SK-N-SH (cell line): ENCODE results near the gene ACAD11. TPM values are rescaled to one million over a fixed set of nuclear protein-coding genes. Genes with fewer than 3 reads are reported as not detected.
A peak's percentile ranks its signal among the peaks of the same experiment; 100 is the strongest.

Experiments used
- CTCF ChIA-PET: fragments of 300-600, 350-600 bp; formaldehyde crosslinking; extraction: SDS; loops from one replicate; lab custom pipeline; 2021; lab: Yijun Ruan, JAX
- POLR2A ChIA-PET: fragments of 350-600 bp; sonication (Branson Sonifier 250); formaldehyde crosslinking; extraction: SDS; loops from one replicate; lab custom pipeline; 2020; ENCODE audit warnings: antibody characterized with exemption, inconsistent platforms; lab: Yijun Ruan, JAX
- DNase-seq: peaks from one replicate; pipeline ENCODE4 v3.0.0; 2012
- H2AFZ ChIP-seq: fragments of 200-600 bp; sonication (generic); 2 replicates; pipeline ENCODE4 v1.8.1; 2016; ENCODE audit warnings: antibody characterized with exemption, mild to moderate bottlenecking, low read depth
- H3F3A ChIP-seq: fragments of 200-600 bp; sonication (generic); replicated peaks from 2 replicates; pipeline ENCODE3; 2016; ENCODE audit warnings: antibody characterized with exemption, mild to moderate bottlenecking; ENCODE audit not compliant: insufficient read depth
- H3K27ac ChIP-seq, 2 experiments: fragments of 200-500 bp in 1 of 2; fragments of 200-600 bp in 1 of 2; sonication (Bioruptor generic) in 1 of 2; sonication (generic), shearing (Covaris generic) in 1 of 2; 2 replicates each; pipeline versions ENCODE4 v1.5.1 to v1.6.1; 2014 to 2016; ENCODE audit warnings: low read depth in 2 of 2, inconsistent platforms in 1 of 2, low read length in 1 of 2, mild to moderate bottlenecking in 1 of 2, mixed read lengths in 1 of 2
- H3K27me3 ChIP-seq: fragments of 200-600 bp; sonication (generic), shearing (Covaris generic); 2 replicates; pipeline ENCODE4 v1.6.1; 2016; ENCODE audit warnings: mixed run types; ENCODE audit not compliant: insufficient read depth
- H3K36me3 ChIP-seq, 2 experiments: fragments of 200-500 bp in 1 of 2; fragments of 200-600 bp in 1 of 2; sonication (Bioruptor generic) in 1 of 2; sonication (generic) in 1 of 2; replicated peaks in 1 of 2; 2 replicates each; pipeline versions ENCODE3 to v1.5.1; 2014 to 2016; ENCODE audit warnings: low read length in 1 of 2, mild to moderate bottlenecking in 1 of 2; ENCODE audit not compliant: insufficient read depth in 2 of 2, control insufficient read depth in 1 of 2
- H3K4me1 ChIP-seq, 2 experiments: fragments of 200-500 bp in 1 of 2; fragments of 200-600 bp in 1 of 2; sonication (Bioruptor generic) in 1 of 2; sonication (generic), shearing (Covaris generic) in 1 of 2; 2 replicates each; pipeline versions ENCODE4 v1.5.1 to v1.6.1; 2014 to 2016; ENCODE audit warnings: low read depth in 1 of 2, low read length in 1 of 2, mixed run types in 1 of 2; ENCODE audit not compliant: insufficient read depth in 2 of 2, control insufficient read depth in 1 of 2
- H3K4me2 ChIP-seq: fragments of 200-600 bp; sonication (generic), shearing (Covaris generic); 2 replicates; pipeline ENCODE4 v1.6.1; 2017; ENCODE audit warnings: mixed run types
- H3K4me3 ChIP-seq, 2 experiments: fragments of 200-500 bp in 1 of 2; fragments of 200-600 bp in 1 of 2; sonication (Bioruptor generic) in 1 of 2; sonication (generic), shearing (Covaris generic) in 1 of 2; 2 replicates each; pipeline versions ENCODE4 v1.5.1 to v1.8.1; 2014 to 2016; ENCODE audit warnings: low read depth in 2 of 2, inconsistent platforms in 1 of 2, low read length in 1 of 2, mild to moderate bottlenecking in 1 of 2, mixed read lengths in 1 of 2, moderate library complexity in 1 of 2
- H3K79me2 ChIP-seq: fragments of 200-600 bp; sonication (generic); 2 replicates; pipeline ENCODE4 v1.8.1; 2017; ENCODE audit warnings: mild to moderate bottlenecking; ENCODE audit not compliant: insufficient read depth
- H3K9ac ChIP-seq: fragments of 200-600 bp; sonication (generic); 2 replicates; pipeline ENCODE4 v1.6.1; 2017; ENCODE audit warnings: mixed run types
- H3K9me2 ChIP-seq: fragments of 200-600 bp; sonication (generic); 2 replicates; pipeline ENCODE4 v1.6.1; 2017; ENCODE audit warnings: mixed run types
- H3K9me3 ChIP-seq: fragments of 200-600 bp; sonication (generic); 2 replicates; pipeline ENCODE4 v1.6.1; 2017; ENCODE audit warnings: mixed run types, mild to moderate bottlenecking, moderate library complexity
- H4K20me1 ChIP-seq: fragments of 200-600 bp; sonication (generic); 2 replicates; pipeline ENCODE4 v1.6.1; 2017; ENCODE audit warnings: mild to moderate bottlenecking, mixed run types; ENCODE audit not compliant: insufficient read depth
- EP300 ChIP-seq, 2 experiments: IDR thresholded peaks; 2 replicates each; pipeline versions ENCODE4 v1.4.0 to v1.6.1; 2012; ENCODE audit warnings: borderline replicate concordance in 1 of 2, low read depth in 1 of 2, low read length in 1 of 2
- FOXM1 ChIP-seq: IDR thresholded peaks from 2 replicates; pipeline ENCODE4 v1.4.0; 2012; ENCODE audit warnings: low read depth, mild to moderate bottlenecking
- GABPA ChIP-seq: IDR thresholded peaks from 2 replicates; pipeline ENCODE4 v1.4.0; 2012; ENCODE audit warnings: low read depth, mild to moderate bottlenecking
- MXI1 ChIP-seq: IDR thresholded peaks from 2 replicates; pipeline ENCODE4 v1.6.1; 2012; ENCODE audit warnings: mild to moderate bottlenecking, low read depth, low read length, improper control_type of control experiment
- NRF1 ChIP-seq: IDR thresholded peaks from 2 replicates; pipeline ENCODE4 v1.6.1; 2012; ENCODE audit warnings: low read depth, mild to moderate bottlenecking, low read length
- PBX3 ChIP-seq: IDR thresholded peaks from 2 replicates; pipeline ENCODE4; 2012
- RCOR1 ChIP-seq: fragments of 150-350 bp; IDR thresholded peaks from 2 replicates; pipeline ENCODE4 v1.6.1; 2017; ENCODE audit warnings: antibody characterized with exemption, low read length
- REST ChIP-seq: IDR thresholded peaks from 2 replicates; pipeline ENCODE4 v1.6.1; 2012; ENCODE audit warnings: mild to moderate bottlenecking, low read depth, low read length, moderate library complexity
- RFX5 ChIP-seq: IDR thresholded peaks from 2 replicates; pipeline ENCODE4 v1.6.1; 2012; ENCODE audit warnings: mild to moderate bottlenecking, improper control_type of control experiment, low read length
- SIN3A ChIP-seq: IDR thresholded peaks from 2 replicates; pipeline ENCODE4 v1.6.1; 2012; ENCODE audit warnings: low read depth, mild to moderate bottlenecking, low read length, moderate library complexity, borderline replicate concordance
- USF1 ChIP-seq: IDR thresholded peaks from 2 replicates; pipeline ENCODE4 v1.4.0; 2012; ENCODE audit warnings: low read depth, borderline replicate concordance
- USF2 ChIP-seq: fragments of 150-350 bp; IDR thresholded peaks from 2 replicates; pipeline ENCODE4 v1.6.1; 2017; ENCODE audit warnings: antibody characterized with exemption, low read length, low read depth, borderline replicate concordance
- ZBTB33 ChIP-seq: IDR thresholded peaks from 2 replicates; pipeline ENCODE4 v1.4.0; 2012; ENCODE audit warnings: low read depth, borderline replicate concordance
- WGBS: methylation state at CpG from one replicate; pipeline ENCODE4 v1.1.6; 2017; ENCODE audit warnings: low lambda C conversion rate; 5-methylcytosine and 5-hydroxymethylcytosine counted together
- polyA plus RNA-seq, 3 experiments: library from polyadenylated mRNA; depleted of rRNA; stranded (reverse); fragments of >200 nt; gene quantifications; 2 replicates each; pipeline ENCODE4 v1.2.3, GENCODE V29; 2012

Gene ACAD11
- polyA plus RNA-seq, 1 of the 3 experiments (the other 2 are of a cell fraction): 16.3 TPM

GRCh38 chr3:132550579-132551305 is 108.9 kb downstream of the ACAD11 start:
- no peak for DNase-seq
- H3K36me3 ChIP-seq: no peaks in the 10 kb centered on the region
- peaks cover 16% of the 10 kb centered on the region for H3F3A ChIP-seq
- H4K20me1 ChIP-seq: no peaks in the 10 kb centered on the region
- 85% methylated on average over 3 of the region's 3 CpGs for WGBS
- H3K9me2 ChIP-seq: no peaks in the 10 kb centered on the region
- H3K27ac ChIP-seq: peak overlapping the region in 1 of 2 experiments; percentile 72; a peak in 3 of 4 replicates
- TF ChIP-seq MXI1 (no peak), PBX3 (no peak), REST (no peak)
- H3K4me1 ChIP-seq: peaks cover 0 to 20% of the 10 kb centered on the region in 2 experiments; a peak in 3 of 4 replicates
- H2AFZ ChIP-seq: no peak overlapping the region
- H3K9me3 ChIP-seq: no peaks in the 10 kb centered on the region
- no peak overlapping the region for H3K9ac ChIP-seq
- H3K4me3 ChIP-seq: no peak overlapping the region
- H3K27me3 ChIP-seq: no peaks in the 10 kb centered on the region
- POLR2A ChIA-PET: no interaction called here
- CTCF ChIA-PET: interaction anchor here (1.0 to 2.3 kb wide), 3 partner anchors 15 to 92 kb away, joined by 3 to 8 read pairs (median 3); no protein-coding TSS in a partner anchor
- no peaks in the 10 kb centered on the region for H3K79me2 ChIP-seq
- H3K4me2 ChIP-seq: peak overlapping the region; percentile 17; the same call in 1 of the 2 replicates

- Histone ChIP-seq H3K9me2 (no peaks in the 10 kb centered on the region), H3K9ac (no peak overlapping the region), H3K9me3 (no peaks in the 10 kb centered on the region), H3K36me3 (no peaks in the 10 kb centered on the region), H2AFZ (no peak overlapping the region), H3F3A (peaks cover 16% of the 10 kb centered on the region), H4K20me1 (no peaks in the 10 kb centered on the region), H3K27me3 (no peaks in the 10 kb centered on the region), H3K27ac (peak overlapping the region; percentile 60 to 72; a peak in 3 of 4 replicates), H3K79me2 (no peaks in the 10 kb centered on the region), H3K4me1 (peaks cover 0 to 20% of the 10 kb centered on the region in 2 experiments; a peak in 2 of 4 replicates), H3K4me3 (no peak overlapping the region), H3K4me2 (peak overlapping the region; percentile 17; the same call in 1 of the 2 replicates)
- no peak for DNase-seq
- ChIA-PET POLR2A (no interaction called here), CTCF (interaction anchor here (0.8 to 5.0 kb wide), 5 partner anchors 14 to 93 kb away, joined by 3 to 32 read pairs (median 3); no protein-coding TSS in a partner anchor)
- TF ChIP-seq GABPA (no peak), NRF1 (no peak), MXI1 (no peak), RFX5 (no peak), USF1 (no peak), USF2 (no peak), ZBTB33 (no peak), RCOR1 (no peak), PBX3 (peak; percentile 47; the same call in 1 of the 2 replicates), EP300 (IDR thresholded peaks at IDR 0.05; ENCODE audit: borderline replicate concordance in 1 of 2, low read depth in 1 of 2, low read length in 1 of 2) (0 out of 4 replicates have a peak, but pooled peaks of 1 of the 2 experiments have one; percentile 55), SIN3A (no peak), FOXM1 (no peak)
These were observed 109.6 kb downstream of the ACAD11 start for GRCh38 chr3:132549890-132550578.
